H9 (cell line): ENCODE results near the gene RNASE8. TPM values are rescaled to one million over a fixed set of nuclear protein-coding genes. Genes with fewer than 3 reads are reported as not detected.

Experiments used
- DNase-seq: peaks from one replicate; pipeline ENCODE4 v3.0.0-alpha.2; 2017
- H2AFZ ChIP-seq: one replicate; pipeline ENCODE4 v1.6.1; 2013; ENCODE audit warnings: mild to moderate bottlenecking, low read length, control low read depth, moderate library complexity
- H2AK5ac ChIP-seq: 2 replicates; pipeline ENCODE4 v1.6.1; 2013; ENCODE audit warnings: low read length, control low read depth, mixed read lengths; ENCODE audit not compliant: insufficient read length
- H2BK120ac ChIP-seq: one replicate; pipeline ENCODE4 v1.6.1; 2013; ENCODE audit warnings: low read depth, mild to moderate bottlenecking, low read length, control low read depth, inconsistent platforms; ENCODE audit not compliant: poor library complexity, severe bottlenecking
- H2BK12ac ChIP-seq: 2 replicates; pipeline ENCODE4 v1.6.1; 2013; ENCODE audit warnings: low read length, control low read depth, mixed read lengths, low read depth; ENCODE audit not compliant: insufficient read length
- H2BK15ac ChIP-seq: 2 replicates; pipeline ENCODE4 v1.6.1; 2013; ENCODE audit warnings: low read depth, low read length, control low read depth
- H2BK20ac ChIP-seq: one replicate; pipeline ENCODE4 v1.6.1; 2013; ENCODE audit warnings: low read depth, mild to moderate bottlenecking, low read length, control low read depth, inconsistent platforms; ENCODE audit not compliant: poor library complexity, severe bottlenecking
- H2BK5ac ChIP-seq: 2 replicates; pipeline ENCODE4 v1.6.1; 2013; ENCODE audit warnings: low read length, control low read depth, mixed read lengths; ENCODE audit not compliant: insufficient read length
- H3K14ac ChIP-seq: 2 replicates; pipeline ENCODE4 v1.6.1; 2013; ENCODE audit warnings: low read length, control low read depth; ENCODE audit not compliant: insufficient read depth
- H3K18ac ChIP-seq: 2 replicates; pipeline ENCODE4 v1.6.1; 2013; ENCODE audit warnings: low read depth, mild to moderate bottlenecking, mixed read lengths, low read length, control low read depth; ENCODE audit not compliant: insufficient read length
- H3K23ac ChIP-seq: 2 replicates; pipeline ENCODE4 v1.6.1; 2013; ENCODE audit warnings: low read length, control low read depth, mixed read lengths, low read depth; ENCODE audit not compliant: insufficient read length
- H3K23me2 ChIP-seq: 2 replicates; pipeline ENCODE4 v1.6.1; 2013; ENCODE audit warnings: low read depth, mild to moderate bottlenecking, mixed read lengths, low read length, control low read depth; ENCODE audit not compliant: insufficient read length, poor library complexity, severe bottlenecking
- H3K27ac ChIP-seq: 2 replicates; pipeline ENCODE4 v1.5.1; 2013; ENCODE audit warnings: low read length, control low read depth, mixed read lengths, low read depth; ENCODE audit not compliant: insufficient read length
- H3K27me3 ChIP-seq: 2 replicates; pipeline ENCODE4 v1.6.1; 2013; ENCODE audit warnings: low read length, control low read depth, inconsistent platforms; ENCODE audit not compliant: insufficient read depth
- H3K4ac ChIP-seq: 2 replicates; pipeline ENCODE4 v1.6.1; 2013; ENCODE audit warnings: low read depth, mild to moderate bottlenecking, control low read depth, inconsistent platforms, low read length, moderate library complexity
- H3K4me1 ChIP-seq: 2 replicates; pipeline ENCODE4 v1.6.1; 2013; ENCODE audit warnings: low read length, control low read depth, inconsistent platforms; ENCODE audit not compliant: insufficient read depth
- H3K4me2 ChIP-seq: 2 replicates; pipeline ENCODE4 v1.6.1; 2013; ENCODE audit warnings: low read length, control low read depth, mixed read lengths; ENCODE audit not compliant: insufficient read length, insufficient read depth
- H3K56ac ChIP-seq: 2 replicates; pipeline ENCODE4 v1.6.1; 2013; ENCODE audit warnings: low read depth, mild to moderate bottlenecking, mixed read lengths, low read length, control low read depth; ENCODE audit not compliant: insufficient read length
- H3K79me1 ChIP-seq: 2 replicates; pipeline ENCODE4 v1.6.1; 2013; ENCODE audit warnings: low read depth, mild to moderate bottlenecking, moderate library complexity, low read length, control low read depth, inconsistent platforms; ENCODE audit not compliant: insufficient read depth, poor library complexity, severe bottlenecking
- H3K79me2 ChIP-seq: 2 replicates; pipeline ENCODE4 v1.6.1; 2013; ENCODE audit warnings: low read length, control low read depth, inconsistent platforms; ENCODE audit not compliant: insufficient read depth
- H3K9ac ChIP-seq: 2 replicates; pipeline ENCODE4 v1.6.1; 2013; ENCODE audit warnings: low read length, control low read depth, mixed read lengths; ENCODE audit not compliant: insufficient read length; ENCODE audit errors: extremely low read depth
- H3K9me3 ChIP-seq: one replicate; pipeline ENCODE4 v1.6.1; 2013; ENCODE audit warnings: low read depth, low read length, inconsistent platforms; ENCODE audit not compliant: control insufficient read depth
- H3T11ph ChIP-seq: one replicate; pipeline ENCODE4 v1.6.1; 2013; ENCODE audit warnings: mild to moderate bottlenecking, low read length, control low read depth, inconsistent platforms
- H4K20me1 ChIP-seq: one replicate; pipeline ENCODE4 v1.6.1; 2013; ENCODE audit not compliant: control insufficient read depth, insufficient read length, insufficient read depth
- H4K5ac ChIP-seq: 2 replicates; pipeline ENCODE4 v1.6.1; 2013; ENCODE audit warnings: low read depth, mild to moderate bottlenecking, mixed read lengths, low read length, control low read depth; ENCODE audit not compliant: insufficient read length
- H4K8ac ChIP-seq: replicated peaks from 2 replicates; pipeline ENCODE4 v1.6.1; 2013; ENCODE audit warnings: low read length, control low read depth, mixed read lengths, low read depth; ENCODE audit not compliant: insufficient read length
- H4K91ac ChIP-seq: 2 replicates; pipeline ENCODE4 v1.6.1; 2013; ENCODE audit warnings: low read depth, mild to moderate bottlenecking, moderate library complexity, mixed read lengths, low read length, control low read depth; ENCODE audit not compliant: insufficient read length
- H3K27ac Mint-ChIP-seq, 3 experiments: 2 replicates in 2 of 3; 3 replicates in 1 of 3; pipeline ENCODE4 v1.8.0; 2020 to 2021; ENCODE audit warnings: mixed read lengths in 3 of 3, mild to moderate bottlenecking in 1 of 3, moderate library complexity in 1 of 3
- H3K27me3 Mint-ChIP-seq: 2 replicates; pipeline ENCODE4 v1.8.0; 2021; ENCODE audit warnings: low read depth, mild to moderate bottlenecking, moderate library complexity, mixed read lengths
- H3K36me3 Mint-ChIP-seq, 3 experiments: 2 replicates in 2 of 3; 3 replicates in 1 of 3; pipeline ENCODE4 v1.8.0; 2020 to 2021; ENCODE audit warnings: low read depth in 3 of 3, mixed read lengths in 3 of 3; ENCODE audit not compliant: insufficient read depth in 1 of 3
- H3K4me1 Mint-ChIP-seq, 2 experiments: 2 replicates each; pipeline ENCODE4 v1.8.0; 2020; ENCODE audit warnings: mixed read lengths in 2 of 2
- H3K4me3 Mint-ChIP-seq, 2 experiments: 2 replicates in 1 of 2; 3 replicates in 1 of 2; pipeline ENCODE4 v1.8.0; 2020 to 2021; ENCODE audit warnings: mild to moderate bottlenecking in 2 of 2, mixed read lengths in 2 of 2, moderate library complexity in 1 of 2
- H3K9me3 Mint-ChIP-seq, 2 experiments: 2 replicates in 1 of 2; 3 replicates in 1 of 2; pipeline ENCODE4 v1.8.0; 2020; ENCODE audit warnings: mild to moderate bottlenecking in 2 of 2, mixed read lengths in 2 of 2, moderate library complexity in 1 of 2
- WGBS: extraction: QIAGEN DNeasy Blood & Tissue Kit; methylation state at CpG from one replicate; pipeline ENCODE4 v1.1.7; 2013; ENCODE audit warnings: missing lambda C conversion rate, low lambda C conversion rate, mixed read lengths; ENCODE audit not compliant: insufficient read length; ENCODE audit errors: extremely low coverage; 5-methylcytosine and 5-hydroxymethylcytosine counted together
- total RNA-seq: library from RNA; stranded (reverse); gene quantifications from 2 replicates; pipeline ENCODE4 v1.2.1, GENCODE V29; 2021
- TF ChIP-seq, protein P1 (sequence below): fragments of 200-600 bp; sonication (generic); conservative IDR thresholded peaks from 3 replicates; pipeline ENCODE4 v1.8.0; 2021; ENCODE audit warnings: antibody characterized with exemption, mild to moderate bottlenecking

The RNASE8 gene
- total RNA-seq, 1 experiment from 2014 or later: not detected

DNA sequence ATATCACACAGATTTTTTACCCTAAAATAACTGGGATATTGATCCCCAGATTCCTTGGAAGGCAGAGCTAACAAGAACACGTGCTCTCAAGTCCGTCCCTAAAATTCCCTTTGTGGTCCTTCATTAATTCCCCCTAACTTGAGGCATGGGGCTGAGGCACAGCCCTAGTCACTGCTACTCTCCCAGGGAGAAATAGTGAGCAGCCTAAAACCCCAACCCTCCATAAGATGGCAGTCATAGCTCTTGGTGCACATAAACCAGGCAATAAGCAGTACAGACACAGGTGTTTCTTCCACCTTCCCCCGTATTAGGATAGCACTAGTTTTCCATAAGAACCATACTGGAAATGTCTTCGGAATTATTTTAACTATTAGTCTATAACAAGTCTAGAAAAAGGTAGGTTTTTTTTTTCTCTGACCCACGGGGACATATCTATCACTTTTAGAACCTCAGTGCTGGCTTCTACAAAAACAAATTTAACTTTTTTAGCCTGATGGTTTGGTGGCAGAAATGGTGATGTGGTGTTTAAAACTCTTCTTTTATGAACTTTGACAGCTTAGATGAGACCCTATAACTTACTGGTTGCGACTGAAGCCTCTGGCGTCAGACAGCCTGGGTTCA, 9.4 kb downstream of the RNASE8 start:
- H3K18ac ChIP-seq: no peak overlapping the region
- no peak overlapping the region for H3K23ac ChIP-seq
- no peak overlapping the region for H2BK20ac ChIP-seq
- no peak overlapping the region for H2BK12ac ChIP-seq
- H4K8ac ChIP-seq: no peak overlapping the region
- no peak overlapping the region for H3K27ac ChIP-seq
- H3K23me2 ChIP-seq: peaks cover 30% of the 10 kb centered on the region
- H3K14ac ChIP-seq: no peak overlapping the region
- no peak overlapping the region for H4K91ac ChIP-seq
- H4K20me1 ChIP-seq: no peaks in the 10 kb centered on the region
- no peak overlapping the region; a peak in 1 of 5 replicates for H3K4me3 Mint-ChIP-seq
- no peaks in the 10 kb centered on the region for H3K79me2 ChIP-seq
- no peak overlapping the region for H2BK120ac ChIP-seq
- no peaks in the 10 kb centered on the region for H3K9me3 Mint-ChIP-seq
- no peaks in the 10 kb centered on the region for H3K9me3 ChIP-seq
- H4K5ac ChIP-seq: no peak overlapping the region
- no peak overlapping the region for H2AFZ ChIP-seq
- H3K4me1 ChIP-seq: no peaks in the 10 kb centered on the region; the same call in 1 of the 2 replicates
- no peak overlapping the region for H3K9ac ChIP-seq
- H3K27me3 Mint-ChIP-seq: peaks cover 21% of the 10 kb centered on the region
- no peak overlapping the region for H3K4ac ChIP-seq
- no peak for DNase-seq
- no peak overlapping the region for H3T11ph ChIP-seq
- H2BK15ac ChIP-seq: no peak overlapping the region
- H3K36me3 Mint-ChIP-seq: peaks cover 0 to 3% (median 0%) of the 10 kb centered on the region in 3 experiments; a peak in 3 of 7 replicates
- no peak overlapping the region for H3K4me2 ChIP-seq
- H2BK5ac ChIP-seq: no peak overlapping the region
- no peak overlapping the region for H2AK5ac ChIP-seq
- H3K27me3 ChIP-seq: no peaks in the 10 kb centered on the region
- WGBS: no CpG with 5 or more reads among the region's 7 CpGs
- H3K56ac ChIP-seq: no peak overlapping the region
- H3K4me1 Mint-ChIP-seq: peaks cover 24 to 28% of the 10 kb centered on the region in 2 experiments
- H3K27ac Mint-ChIP-seq: no peak overlapping the region; a peak in 1 of 7 replicates
- no peaks in the 10 kb centered on the region for H3K79me1 ChIP-seq
- TF ChIP-seq, protein P1, sequence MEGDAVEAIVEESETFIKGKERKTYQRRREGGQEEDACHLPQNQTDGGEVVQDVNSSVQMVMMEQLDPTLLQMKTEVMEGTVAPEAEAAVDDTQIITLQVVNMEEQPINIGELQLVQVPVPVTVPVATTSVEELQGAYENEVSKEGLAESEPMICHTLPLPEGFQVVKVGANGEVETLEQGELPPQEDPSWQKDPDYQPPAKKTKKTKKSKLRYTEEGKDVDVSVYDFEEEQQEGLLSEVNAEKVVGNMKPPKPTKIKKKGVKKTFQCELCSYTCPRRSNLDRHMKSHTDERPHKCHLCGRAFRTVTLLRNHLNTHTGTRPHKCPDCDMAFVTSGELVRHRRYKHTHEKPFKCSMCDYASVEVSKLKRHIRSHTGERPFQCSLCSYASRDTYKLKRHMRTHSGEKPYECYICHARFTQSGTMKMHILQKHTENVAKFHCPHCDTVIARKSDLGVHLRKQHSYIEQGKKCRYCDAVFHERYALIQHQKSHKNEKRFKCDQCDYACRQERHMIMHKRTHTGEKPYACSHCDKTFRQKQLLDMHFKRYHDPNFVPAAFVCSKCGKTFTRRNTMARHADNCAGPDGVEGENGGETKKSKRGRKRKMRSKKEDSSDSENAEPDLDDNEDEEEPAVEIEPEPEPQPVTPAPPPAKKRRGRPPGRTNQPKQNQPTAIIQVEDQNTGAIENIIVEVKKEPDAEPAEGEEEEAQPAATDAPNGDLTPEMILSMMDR: peak; percentile 43; the same call in 2 of the 3 replicates
